Pancreas (tissue), 10 donors: ENCODE measurements around the gene POU2AF2. TPM values are rescaled to one million over a fixed set of nuclear protein-coding genes. Genes with fewer than 3 reads are reported as not detected.
A peak's percentile ranks its signal among the peaks of the same experiment; 100 is the strongest.

Experiments
- ATAC-seq, 4 donors: fragments of 200-7000 bp; cut with Tn5 transposase; one replicate each; pipeline versions ENCODE4 v1.8.0 to v1.9.1; 2020; ENCODE audit warnings: mild to moderate bottlenecking in 4 of 4, moderate library complexity in 4 of 4
- DNase-seq, 6 donors: peaks; one replicate each; pipeline ENCODE4 v3.0.0-alpha.2; 2020
- FAIRE-seq: peaks from 2 replicates; lab custom pipeline; 2012; peaks lifted over from hg19 to GRCh38; lab: Jason Lieb, UNC
- H3K27ac ChIP-seq, 4 donors: fragments of 200-600 bp; sonication (generic); 1 replicate in 3 of 4; 2 replicates in 1 of 4; pipeline versions ENCODE4 v1.5.0 to v1.8.0; 2020
- H3K27me3 ChIP-seq, 4 donors: fragments of 200-600 bp; one replicate each; pipeline ENCODE4 v1.8.0; 2021
- H3K36me3 ChIP-seq, 3 donors: fragments of 200-600 bp; sonication (generic) in 1 of 3; one replicate each; pipeline versions ENCODE4 v1.5.0 to v1.8.0; 2020 to 2021
- H3K4me1 ChIP-seq, 3 donors: fragments of 200-600 bp; one replicate each; pipeline ENCODE4 v1.8.0; 2021
- H3K4me3 ChIP-seq, 4 donors: fragments of 200-600 bp; sonication (generic) in 2 of 4; one replicate each; pipeline versions ENCODE4 v1.5.0 to v1.8.0; 2020 to 2021
- H3K9me3 ChIP-seq, 4 donors: fragments of 200-600 bp; one replicate each; pipeline ENCODE4 v1.8.0; 2021
- CTCF ChIP-seq, 4 donors: fragments of 200-600 bp; sonication (generic) in 3 of 4; IDR thresholded peaks; one replicate each; pipeline versions ENCODE4 v1.5.0 to v1.8.0; 2021; ENCODE audit warnings: antibody characterized with exemption in 4 of 4
- WGBS, 2 donors: extraction: QIAGEN DNeasy Blood & Tissue Kit; methylation state at CpG; one replicate each; pipeline ENCODE4 v1.1.7; 2013; 5-methylcytosine and 5-hydroxymethylcytosine counted together
- intact Hi-C, 3 donors: fragments of 100-400 bp; cut with DNase I; formaldehyde crosslinking; loops; one replicate each; pipeline versions ENCODE4 v1.11.1 to v1.14.2; 2022
- polyA plus RNA-seq, 2 donors: library from polyadenylated mRNA; stranded (reverse); fragments of 200-250 nt; gene quantifications; one replicate each; pipeline ENCODE4 v1.2.3, GENCODE V29; 2013
- total RNA-seq, 6 donors: library from RNA; stranded (reverse); fragmentation: NEBNext Ultra II Directional in 4 of 6; extraction: Animal tissue kit (Norgen Biotek cat#: 25700) in 4 of 6; gene quantifications; one replicate each; pipeline versions ENCODE4 v1.2.1 to v1.2.4, GENCODE V29; 2021 to 2023
- donor health status: healthy with polysubstance abuse.
- donor health status: DM: no; HTN: no; CAD: no; lungs with moderate emphysema.
- donor health status: DM: no; HTN: no; CAD: no.
- donor health status: control.
- donor health status: control.
- donor health status: Bipolar disorder and iron deficiency.
- donor health status: DM: yes; HTN: yes; CAD: no.
- donor health status: DM: no; HTN: no; CAD: no.
- donor health status: DM: no; HTN: no; CAD: no.
- donor health status: DM: yes; HTN: yes; CAD: no.

The POU2AF2 gene
- total and polyA plus RNA-seq, 8 donors, result 0.16 to 1.9 (median 0.24) TPM

- H3K27ac ChIP-seq, result peak overlapping the region in 2 of 4 donors; percentile 13 to 67
- ATAC-seq, result peak; percentile 25 to 60 (median 46)
- 44 to 48% methylated on average over 7 of the region's 7 CpGs for WGBS, 2 donors
- no peaks in the 10 kb centered on the region for H3K27me3 ChIP-seq
- H3K4me3 ChIP-seq, result no peak overlapping the region
- intact Hi-C loops, result no loop called here
- TF ChIP-seq CTCF (IDR thresholded peaks at IDR 0.05), result no peak
- no peaks in the 10 kb centered on the region for H3K36me3 ChIP-seq
- no peak for FAIRE-seq
- H3K9me3 ChIP-seq, result no peaks in the 10 kb centered on the region
- DNase-seq, result peak in 4 of 6 donors; percentile 50 to 73 (median 55)
- H3K4me1 ChIP-seq, result peaks cover 50 to 69% (median 65%) of the 10 kb centered on the region in 3 donors
Measured at GRCh38 chr11:111329306-111330204, 84.0 kb downstream of the POU2AF2 start.

GRCh38 chr11:111330234-111330893 is 84.8 kb downstream of the POU2AF2 start:
- no peak for FAIRE-seq
- 48 to 51% methylated on average over 2 of the region's 2 CpGs for WGBS, 2 donors
- peaks cover 57 to 75% (median 73%) of the 10 kb centered on the region in 3 donors for H3K4me1 ChIP-seq
- no peaks in the 10 kb centered on the region for H3K36me3 ChIP-seq
- TF ChIP-seq CTCF (IDR thresholded peaks at IDR 0.05), result no peak
- peak overlapping the region in 2 of 4 donors; percentile 13 to 67 for H3K27ac ChIP-seq
- intact Hi-C loops, result no loop called here
- no peaks in the 10 kb centered on the region for H3K27me3 ChIP-seq
- no peak overlapping the region for H3K4me3 ChIP-seq
- no peaks in the 10 kb centered on the region for H3K9me3 ChIP-seq
- no peak for DNase-seq
- ATAC-seq, result peak in 1 of 4 donors; percentile 1

DNA sequence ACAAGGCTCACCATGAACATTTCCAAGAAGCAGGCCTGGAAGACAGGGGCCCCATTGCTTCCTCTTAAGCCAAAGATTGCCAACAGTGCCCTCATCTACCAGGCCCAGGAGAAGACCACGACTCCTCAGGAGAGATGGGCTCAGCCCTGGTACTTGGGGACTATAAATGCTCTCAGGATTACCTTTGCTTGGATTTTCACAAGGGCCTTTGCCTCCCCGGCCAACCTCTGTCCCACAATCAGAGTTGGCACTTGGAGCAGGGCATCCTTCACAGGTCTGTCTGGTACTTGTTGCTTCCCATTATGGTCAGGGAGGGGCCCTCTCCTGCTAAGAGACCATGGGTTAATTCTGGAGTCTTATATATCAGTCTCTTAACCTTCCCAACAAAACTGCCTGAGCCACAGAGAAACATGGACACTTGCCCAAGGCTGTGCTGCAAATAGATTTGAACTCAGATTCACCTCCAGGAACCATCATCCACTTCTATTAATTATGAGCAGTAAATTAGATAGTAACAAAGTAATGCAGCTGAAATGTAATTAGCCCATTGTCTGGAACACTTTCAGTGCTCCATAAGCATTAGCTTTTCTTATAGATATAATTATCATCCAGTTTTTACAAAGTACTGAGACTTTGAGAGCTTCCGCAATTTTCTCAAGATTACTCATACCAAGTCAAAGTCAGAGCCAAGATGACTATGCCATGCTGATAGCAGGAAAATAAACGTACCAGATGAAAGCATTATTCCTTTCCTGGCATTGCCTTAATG is 86.4 kb downstream of the POU2AF2 start:
- Histone ChIP-seq H3K27me3 (no peaks in the 10 kb centered on the region), H3K9me3 (no peaks in the 10 kb centered on the region), H3K27ac (peak overlapping the region in 2 of 4 donors; percentile 18 to 67), H3K4me1 (peaks cover 62 to 83% (median 78%) of the 10 kb centered on the region in 3 donors), H3K36me3 (no peaks in the 10 kb centered on the region), H3K4me3 (no peak overlapping the region)
- 41 to 51% methylated on average over 4 of the region's 4 CpGs for WGBS, 2 donors
- FAIRE-seq (no peak), DNase-seq (no peak), ATAC-seq (no peak)
- intact Hi-C loops, result no loop called here
- TF ChIP-seq CTCF (IDR thresholded peaks at IDR 0.05), result no peak

GRCh38 chr11:111334532-111335502 is 89.3 kb downstream of the POU2AF2 start:
- 14 to 15% methylated on average over 9 of the region's 9 CpGs for WGBS, 2 donors
- H3K27ac ChIP-seq, result peak overlapping the region; percentile 39 to 74 (median 64)
- no peaks in the 10 kb centered on the region for H3K36me3 ChIP-seq
- H3K9me3 ChIP-seq, result no peaks in the 10 kb centered on the region
- peak; percentile 72 to 86 (median 84) for ATAC-seq
- no peaks in the 10 kb centered on the region for H3K27me3 ChIP-seq
- peak in 5 of 6 donors; percentile 59 to 83 (median 74) for DNase-seq
- no peak for TF ChIP-seq CTCF (IDR thresholded peaks at IDR 0.05)
- no peak overlapping the region for H3K4me3 ChIP-seq
- no peak for FAIRE-seq
- intact Hi-C loops, result no loop called here
- H3K4me1 ChIP-seq, result peaks cover 46 to 65% (median 53%) of the 10 kb centered on the region in 3 donors
